GM10847 (cell line): Measurements from ENCODE around the gene ZNF154.

Source experiments
- POLR2A ChIP-seq: IDR thresholded peaks from 2 replicates; pipeline ENCODE4 v1.6.1; 2011; ENCODE audit not compliant: insufficient read length; ENCODE audit errors: extremely low read depth

The ZNF154 gene

GRCh38 chr19:57688011-57688763, 20.8 kb downstream of the ZNF154 start:
- TF ChIP-seq POLR2A, result no peak

GRCh38 chr19:57687363-57688010, 21.5 kb downstream of the ZNF154 start:
- TF ChIP-seq POLR2A, result no peak

DNA sequence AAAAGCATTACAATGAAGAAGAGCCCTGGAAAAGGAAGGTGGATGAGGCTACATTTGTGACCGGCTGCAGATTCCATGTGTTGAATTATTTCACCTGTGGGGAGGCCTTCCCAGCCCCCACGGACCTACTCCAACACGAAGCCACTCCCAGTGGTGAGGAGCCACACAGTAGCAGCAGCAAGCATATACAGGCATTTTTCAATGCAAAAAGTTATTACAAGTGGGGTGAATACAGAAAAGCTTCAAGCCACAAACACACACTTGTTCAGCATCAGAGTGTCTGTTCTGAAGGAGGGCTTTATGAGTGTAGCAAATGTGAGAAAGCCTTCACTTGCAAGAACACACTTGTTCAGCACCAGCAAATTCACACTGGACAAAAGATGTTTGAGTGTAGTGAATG, 22.3 kb downstream of the ZNF154 start:
- TF ChIP-seq POLR2A, result no peak

DNA sequence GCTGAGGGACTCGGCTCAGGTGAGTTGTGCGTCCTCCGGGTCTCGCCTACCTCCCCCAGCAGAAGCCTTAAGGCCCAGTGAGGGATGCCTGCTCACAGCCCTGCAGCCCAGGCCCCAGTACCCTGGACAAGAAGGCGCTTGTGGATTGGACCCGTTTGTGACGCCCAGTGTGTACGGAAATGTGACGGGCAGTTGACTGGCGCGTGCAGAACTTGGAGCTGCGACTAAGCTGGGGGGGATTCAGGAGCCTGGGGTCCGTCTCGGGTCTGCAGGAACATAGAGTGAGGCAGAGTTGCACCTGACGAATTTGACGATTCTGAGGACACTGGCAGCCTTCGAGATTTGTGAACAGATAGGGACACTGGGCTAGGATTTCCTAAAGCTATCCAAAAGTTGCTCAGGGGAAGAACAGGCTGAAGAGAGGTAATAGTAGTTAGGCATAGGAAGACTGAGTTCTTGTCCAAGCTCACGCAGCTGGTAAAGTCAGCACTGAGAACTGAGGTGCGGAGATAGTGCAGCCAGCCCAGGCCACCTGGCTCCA, 26.7 kb downstream of the ZNF154 start:
- TF ChIP-seq POLR2A, result no peak

- TF ChIP-seq POLR2A, result no peak
Observed at GRCh38 chr19:57675881-57676280, 33.1 kb downstream of the ZNF154 start.

DNA sequence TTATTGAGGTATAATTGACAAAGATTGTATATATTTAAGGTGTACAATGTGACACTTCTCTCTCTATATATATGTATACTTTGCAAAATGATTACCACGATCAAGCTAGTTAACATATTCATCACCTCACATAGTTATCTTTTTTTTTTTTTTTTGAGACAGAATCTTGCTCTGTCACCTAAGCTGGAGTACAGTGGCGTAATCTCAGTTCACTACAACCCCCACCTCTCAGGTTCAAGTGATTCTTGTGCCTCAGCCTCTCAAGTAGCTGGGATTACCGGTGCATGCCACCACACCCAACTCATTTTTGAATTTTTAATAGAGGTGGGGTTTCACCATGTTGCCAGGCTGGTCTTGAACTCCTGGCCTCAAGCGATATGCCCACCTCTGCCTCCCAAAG, 36.5 kb downstream of the ZNF154 start:
- no peak for TF ChIP-seq POLR2A

- no peak for TF ChIP-seq POLR2A
Observed at GRCh38 chr19:57671124-57671895, 37.7 kb downstream of the ZNF154 start.

DNA sequence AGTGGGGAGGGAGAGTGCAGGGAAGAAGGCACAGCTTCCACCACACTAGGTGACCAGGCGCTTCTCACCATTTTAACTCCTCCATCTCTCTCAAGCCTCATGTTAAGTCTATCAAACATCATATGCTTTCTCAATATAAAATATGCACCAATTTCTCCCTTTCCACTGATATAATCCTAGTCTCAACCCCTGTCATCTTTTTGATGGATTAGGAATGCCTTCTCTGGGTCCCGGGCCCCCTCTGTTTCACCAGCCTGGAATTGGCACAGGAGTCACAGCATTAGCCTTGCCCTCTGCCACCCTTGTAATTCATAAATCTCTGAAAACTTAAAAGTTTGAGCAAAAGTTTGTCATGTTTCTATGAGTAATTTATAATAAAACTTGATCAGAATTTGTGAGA, 40.4 kb downstream of the ZNF154 start, which contains the start of gene ZSCAN4:
ZSCAN4 (plus strand) TSS at position 301 of the 400 bp plus-strand sequence. CDS start 7,211 bp downstream, outside the sequence.
- TF ChIP-seq POLR2A, result no peak

- no peak for TF ChIP-seq POLR2A
Observed at GRCh38 chr19:57667228-57667627, 41.8 kb downstream of the ZNF154 start.

DNA sequence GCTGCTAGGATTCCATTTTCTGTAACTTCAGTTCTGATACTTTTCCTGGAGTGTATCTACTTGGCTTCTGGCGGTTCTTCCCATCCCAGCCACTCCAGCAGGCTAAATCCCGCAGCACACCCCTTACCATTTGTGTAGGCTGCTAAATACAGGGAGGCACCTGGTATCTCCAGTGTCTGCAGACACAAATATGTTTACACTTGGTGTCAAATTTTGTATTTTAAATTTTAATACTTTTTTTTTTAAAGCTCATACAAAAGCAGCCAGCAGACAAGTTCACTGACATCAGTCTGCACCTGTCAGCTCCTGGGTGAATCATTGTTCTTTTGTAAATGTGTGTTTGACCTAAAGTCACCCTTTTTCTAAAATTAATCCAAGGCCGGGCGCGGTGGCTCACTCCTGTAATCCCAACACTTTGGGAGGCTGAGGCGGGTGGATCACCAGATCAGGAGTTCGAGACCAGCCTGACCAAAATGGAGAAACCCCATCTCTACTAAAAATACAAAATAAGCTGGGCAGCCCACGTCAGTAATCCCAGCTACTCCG, 43.7 kb downstream of the ZNF154 start:
- no peak for TF ChIP-seq POLR2A

GRCh38 chr19:57664269-57665127, 44.5 kb downstream of the ZNF154 start:
- TF ChIP-seq POLR2A, result no peak

DNA sequence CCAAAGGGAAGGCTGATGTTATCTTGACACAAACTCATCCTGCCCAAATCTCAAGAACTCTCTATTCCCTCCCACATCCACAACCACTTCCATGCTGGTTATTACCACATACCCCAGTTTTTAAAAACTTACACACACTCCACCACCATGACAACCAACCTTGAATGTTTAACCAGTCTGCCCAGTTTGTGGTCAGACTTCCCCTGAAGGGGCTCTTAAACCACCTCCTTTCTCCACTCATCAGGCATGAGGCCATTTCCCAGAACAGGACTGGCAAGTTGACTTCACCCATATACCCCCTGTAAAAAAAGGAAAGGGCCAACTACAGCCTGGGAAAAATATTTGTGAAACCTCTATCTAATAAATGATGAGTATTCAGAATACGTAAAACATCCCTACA, 52.7 kb downstream of the ZNF154 start:
- no peak for TF ChIP-seq POLR2A

- TF ChIP-seq POLR2A, result no peak
Observed at GRCh38 chr19:57655443-57655842, 53.6 kb downstream of the ZNF154 start.

DNA sequence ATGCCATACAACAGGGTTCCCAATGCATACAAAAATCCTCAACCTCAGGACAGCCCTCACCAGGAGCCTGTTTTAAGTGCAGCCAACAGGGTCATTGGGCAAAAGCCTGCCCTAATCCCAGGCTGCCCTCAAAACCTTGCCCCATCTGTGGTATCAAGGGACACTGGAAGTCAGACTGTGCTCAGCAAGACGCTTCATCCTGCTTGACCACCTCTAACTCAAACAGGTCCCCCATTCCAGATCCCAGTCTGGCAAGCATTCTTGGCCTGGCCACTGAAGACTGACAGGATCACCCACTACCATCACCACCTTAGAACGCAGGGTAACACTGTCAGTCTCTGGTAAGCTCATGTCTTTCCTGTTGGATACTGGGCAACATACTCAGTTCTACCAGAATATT, 55.3 kb downstream of the ZNF154 start:
- TF ChIP-seq POLR2A, result no peak
